HepG2 (cell line): ENCODE data around the gene XCR1. TPM values are rescaled to one million over a fixed set of nuclear protein-coding genes. Genes with fewer than 3 reads are reported as not detected.

Experiments
- ATAC-seq: fragments of 200-7000 bp; cut with Tn5 transposase; 3 replicates; pipeline ENCODE4 v1.9.1; 2020; ENCODE audit warnings: mild to moderate bottlenecking, moderate library complexity
- BruUV-seq: library from RNA; stranded (reverse); fragments of 400-500 nt; replicated peaks from 2 replicates; lab custom pipeline; 2021; lab: Mats Ljungman, UMichigan
- CTCF ChIA-PET: fragments of 300-600 bp; formaldehyde crosslinking; extraction: SDS; loops from one replicate; lab custom pipeline; 2021; ENCODE audit warnings: low total read pairs, inconsistent platforms, low intra/inter-chr PET ratio; lab: Yijun Ruan, JAX
- POLR2A ChIA-PET: fragments of 350-600 bp; sonication (Branson Sonifier 250); formaldehyde crosslinking; loops from one replicate; lab custom pipeline; 2020; ENCODE audit warnings: antibody characterized with exemption, inconsistent platforms; lab: Yijun Ruan, JAX
- DNase-seq: peaks from one replicate; pipeline ENCODE4 v3.0.0-alpha.2; 2015; ENCODE audit warnings: low spot score
- FAIRE-seq: peaks from 3 replicates; lab custom pipeline; 2011; peaks lifted over from hg19 to GRCh38; lab: Jason Lieb, UNC
- H2AFZ ChIP-seq: one replicate; pipeline ENCODE4 v1.6.1; 2011; ENCODE audit warnings: low read length, inconsistent platforms
- H3K27ac ChIP-seq: fragments of 300-600 bp; 3 replicates; pipeline ENCODE4 v1.8.0; 2011; ENCODE audit warnings: mixed run types, mild to moderate bottlenecking, mixed read lengths, low read length, inconsistent platforms; ENCODE audit not compliant: insufficient read depth; ENCODE audit errors: extremely low read length
- H3K27me3 ChIP-seq, 2 experiments: fragments of 200-600 bp in 1 of 2; 2 replicates in 1 of 2; 3 replicates in 1 of 2; pipeline versions ENCODE4 v1.6.0 to v1.8.0; 2011; ENCODE audit warnings: low read length in 2 of 2, mild to moderate bottlenecking in 2 of 2, moderate library complexity in 2 of 2, inconsistent platforms in 1 of 2; ENCODE audit not compliant: insufficient read depth in 2 of 2, control insufficient read depth in 1 of 2
- H3K36me3 ChIP-seq, 2 experiments: fragments of 200-600 bp in 1 of 2; replicated peaks in 1 of 2; 2 replicates in 1 of 2; 3 replicates in 1 of 2; pipeline versions ENCODE4 v1.5.1 to v1.8.0; 2011; ENCODE audit warnings: low read length in 2 of 2, inconsistent platforms in 1 of 2; ENCODE audit not compliant: insufficient read depth in 2 of 2, control insufficient read depth in 1 of 2
- H3K4me1 ChIP-seq: 2 replicates; pipeline ENCODE4 v1.5.1; 2012; ENCODE audit warnings: low read length, inconsistent platforms; ENCODE audit not compliant: insufficient read depth
- H3K4me2 ChIP-seq: 2 replicates; pipeline ENCODE4 v1.6.0; 2011; ENCODE audit warnings: low read depth, low read length, inconsistent platforms
- H3K4me3 ChIP-seq, 3 experiments: fragments of 200-600 bp in 1 of 3; sonication (generic), shearing (Covaris generic) in 1 of 3; replicated peaks in 1 of 3; 2 replicates each; pipeline ENCODE4 v1.5.1; 2011 to 2016; ENCODE audit warnings: low read length in 3 of 3, inconsistent platforms in 2 of 3, low read depth in 2 of 3, mild to moderate bottlenecking in 2 of 3, control low read depth in 1 of 3, mixed read lengths in 1 of 3; ENCODE audit not compliant: insufficient read depth in 1 of 3
- H3K79me2 ChIP-seq: one replicate; pipeline ENCODE4 v1.6.1; 2011; ENCODE audit warnings: low read length, inconsistent platforms; ENCODE audit not compliant: insufficient read depth
- H3K9ac ChIP-seq: 2 replicates; pipeline ENCODE4 v1.6.0; 2011; ENCODE audit warnings: mild to moderate bottlenecking, low read depth, low read length, inconsistent platforms; ENCODE audit not compliant: insufficient read depth
- H3K9me3 ChIP-seq: 2 replicates; pipeline ENCODE4 v1.5.1; 2012; ENCODE audit warnings: mild to moderate bottlenecking, low read length
- H4K20me1 ChIP-seq: 2 replicates; pipeline ENCODE4 v1.6.0; 2011; ENCODE audit warnings: inconsistent platforms, mild to moderate bottlenecking, low read length, moderate library complexity; ENCODE audit not compliant: insufficient read depth
- ATF7 ChIP-seq, 2 experiments: fragments of 450-650 bp in 1 of 2; sonication (generic) in 1 of 2; formaldehyde crosslinking in 1 of 2; IDR thresholded peaks; 2 replicates each; pipeline versions ENCODE4 v1.4.0 to v1.6.1; 2016 to 2020; ENCODE audit warnings: antibody characterized with exemption in 1 of 2, mild to moderate bottlenecking in 1 of 2, missing genetic modification reagents in 1 of 2
- ATF7-NPFF ChIP-seq: sonication (generic); formaldehyde crosslinking; IDR thresholded peaks from 2 replicates; pipeline ENCODE4 v1.8.1; 2023; ENCODE audit warnings: mild to moderate bottlenecking, low read depth, missing genetic modification reagents, moderate library complexity
- CENPX ChIP-seq: sonication (generic); formaldehyde crosslinking; IDR thresholded peaks from 2 replicates; pipeline ENCODE4 v1.9.0; 2021; ENCODE audit warnings: mild to moderate bottlenecking, missing genetic modification reagents, moderate library complexity
- DR1 ChIP-seq: sonication (generic); formaldehyde crosslinking; IDR thresholded peaks from 2 replicates; pipeline ENCODE4 v1.8.0; 2021; ENCODE audit warnings: mild to moderate bottlenecking, missing genetic modification reagents, inconsistent platforms
- GLI4 ChIP-seq: sonication (generic); formaldehyde crosslinking; IDR thresholded peaks from 2 replicates; pipeline ENCODE4 v1.5.1; 2020; ENCODE audit warnings: missing genetic modification reagents, mild to moderate bottlenecking, moderate library complexity, borderline replicate concordance
- KMT2B ChIP-seq: IDR thresholded peaks from 2 replicates; pipeline ENCODE4 v1.6.1; 2016; ENCODE audit warnings: missing genetic modification reagents, missing compliant biosample characterization
- MAFF ChIP-seq: IDR thresholded peaks from 2 replicates; pipeline ENCODE4 v1.6.1; 2011; ENCODE audit warnings: low read depth, low read length, improper control_type of control experiment
- PAWR ChIP-seq: sonication (generic); formaldehyde crosslinking; IDR thresholded peaks from 2 replicates; pipeline ENCODE4 v1.4.0; 2020; ENCODE audit warnings: missing genetic modification reagents, mild to moderate bottlenecking, borderline replicate concordance
- POGZ ChIP-seq: sonication (generic); formaldehyde crosslinking; IDR thresholded peaks from 2 replicates; pipeline ENCODE4 v1.4.0; 2020; ENCODE audit warnings: mild to moderate bottlenecking, missing genetic modification reagents
- SIX4 ChIP-seq: sonication (generic); formaldehyde crosslinking; IDR thresholded peaks from 2 replicates; pipeline ENCODE4 v1.4.0; 2020; ENCODE audit warnings: missing genetic modification reagents
- TRAFD1 ChIP-seq: sonication (generic); formaldehyde crosslinking; IDR thresholded peaks from 2 replicates; pipeline ENCODE4 v1.5.1; 2020; ENCODE audit warnings: missing genetic modification reagents, mild to moderate bottlenecking, borderline replicate concordance
- ZBTB20 ChIP-seq: sonication (generic); formaldehyde crosslinking; IDR thresholded peaks from 2 replicates; pipeline ENCODE4 v1.8.1; 2023; ENCODE audit warnings: missing genetic modification reagents, low read depth, mild to moderate bottlenecking, borderline replicate concordance
- ZC3H4 ChIP-seq: sonication (generic); formaldehyde crosslinking; IDR thresholded peaks from 2 replicates; pipeline ENCODE4 v1.4.0; 2020; ENCODE audit warnings: missing genetic modification reagents, borderline replicate concordance
- ZNF101 ChIP-seq: sonication (generic); formaldehyde crosslinking; IDR thresholded peaks from 2 replicates; pipeline ENCODE4 v1.4.0; 2020; ENCODE audit warnings: mild to moderate bottlenecking, low read depth, missing genetic modification reagents, borderline replicate concordance
- ZNF34 ChIP-seq: sonication (generic); formaldehyde crosslinking; IDR thresholded peaks from 2 replicates; pipeline ENCODE4 v1.4.0; 2020; ENCODE audit warnings: mild to moderate bottlenecking, missing genetic modification reagents, borderline replicate concordance
- ZNF547 ChIP-seq: sonication (generic); formaldehyde crosslinking; IDR thresholded peaks from 2 replicates; pipeline ENCODE4 v1.5.1; 2020; ENCODE audit warnings: mild to moderate bottlenecking, missing genetic modification reagents
- ZSCAN9 ChIP-seq: IDR thresholded peaks from 2 replicates; pipeline ENCODE4 v1.6.1; 2016; ENCODE audit warnings: borderline replicate concordance
- WGBS: methylation state at CpG from one replicate; pipeline ENCODE4 v1.1.6; 2017; ENCODE audit warnings: low lambda C conversion rate; 5-methylcytosine and 5-hydroxymethylcytosine counted together
- in situ Hi-C: cut with HindIII; loops from 2 replicates; pipeline ENCODE4 v1.10.0; 2017; ENCODE audit warnings: low pct_unique_long_range_greater_than_20kb; ENCODE audit not compliant: extremely low pct_ligation_motif_present
- intact Hi-C: fragments of 100-400 bp; cut with micrococcal nuclease; formaldehyde crosslinking; loops from one replicate; pipeline ENCODE4 v1.10.0; 2022; ENCODE audit not compliant: unreplicated experiment
- polyA plus RNA-seq, 8 experiments: library from polyadenylated mRNA; depleted of rRNA in 3 of 8; stranded (reverse) in 7 of 8; unstranded in 1 of 8; fragments of >200 nt; fragmentation: Illumina TruSeq in 4 of 8; extraction: Trizol in 4 of 8; gene quantifications; 2 replicates each; pipeline versions ENCODE4 v1.2.1 to v1.2.3, GENCODE V29; 2011 to 2016; ENCODE audit warnings: low read depth in 4 of 8, missing spikeins in 1 of 8, mixed read lengths in 1 of 8; ENCODE audit not compliant: insufficient read depth in 1 of 8
- total RNA-seq, 5 experiments: library from RNA; depleted of rRNA; stranded (reverse); fragments of >200 nt; fragmentation: Illumina TruSeq; extraction: Trizol; gene quantifications; 2 replicates each; pipeline ENCODE4 v1.2.3, GENCODE V29; 2016; ENCODE audit warnings: low read depth in 1 of 5
- TF ChIP-seq, protein P1 (sequence below): sonication (generic); formaldehyde crosslinking; IDR thresholded peaks from 2 replicates; pipeline ENCODE4 v1.9.0; 2021; ENCODE audit warnings: missing genetic modification reagents, borderline replicate concordance

Gene XCR1
- total and polyA plus RNA-seq, 2 of the 13 experiments (the other 11 are each of a cell fraction or from before 2014, with no cell fraction given) = not detected

DNA sequence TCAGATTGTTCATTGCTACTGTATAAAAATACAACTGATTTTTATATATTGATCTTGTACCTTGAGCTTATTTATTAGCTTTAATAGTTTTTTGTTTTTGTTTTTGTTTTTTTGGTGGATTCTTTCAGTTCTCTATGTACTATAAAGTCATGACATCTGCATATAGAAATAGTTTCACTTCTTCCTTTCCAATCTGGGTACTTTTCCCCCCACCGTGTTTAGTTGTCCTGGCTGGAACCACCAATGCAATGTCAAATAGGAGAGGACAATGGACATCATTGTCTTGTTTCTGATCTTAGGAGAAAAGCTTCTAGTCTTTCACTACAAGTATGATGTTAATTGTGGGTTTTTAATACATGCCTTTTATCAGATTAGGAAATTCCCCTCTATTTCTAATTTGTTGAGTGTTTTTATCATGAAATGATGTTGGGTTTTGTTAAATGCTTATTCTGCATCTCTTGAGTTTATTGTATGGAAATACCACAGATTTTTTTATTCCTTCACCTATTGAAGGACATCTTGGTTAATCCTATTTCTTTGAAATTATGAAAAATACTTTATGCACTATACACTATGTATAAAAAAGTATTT, 2.8 kb upstream of the XCR1 start:
- ATAC-seq = no peak
- no TSS peak for BruUV-seq
- H3K9me3 ChIP-seq = peaks cover 7% of the 10 kb centered on the region
- H3K27me3 ChIP-seq = no peaks in the 10 kb centered on the region
- FAIRE-seq = no peak
- H3K79me2 ChIP-seq = no peaks in the 10 kb centered on the region
- H3K36me3 ChIP-seq = no peaks in the 10 kb centered on the region
- H3K4me3 ChIP-seq = no peak overlapping the region
- CTCF ChIA-PET = no interaction called here
- POLR2A ChIA-PET = no interaction called here
- H4K20me1 ChIP-seq = no peaks in the 10 kb centered on the region
- intact Hi-C loops (no loop called here), in situ Hi-C loops (no loop called here)
- H3K4me1 ChIP-seq = peaks cover 17% of the 10 kb centered on the region
- H3K9ac ChIP-seq = no peak overlapping the region
- DNase-seq = no peak
- no peak overlapping the region for H3K4me2 ChIP-seq
- H3K27ac ChIP-seq = no peak overlapping the region
- no peak overlapping the region for H2AFZ ChIP-seq
- WGBS = 3% methylated on average over 1 of the region's 1 CpG
- TF ChIP-seq SIX4 (no peak), ZNF101 (CRISPR knock-in tag) (no peak), PAWR (CRISPR knock-in tag) (no peak), ZNF34 (CRISPR knock-in tag) (no peak), TRAFD1 (no peak), DR1 (CRISPR knock-in tag) (no peak), POGZ (CRISPR knock-in tag) (no peak), ATF7 (IDR thresholded peaks at IDR 0.05) (no peak), ATF7 (CRISPR knock-in tag; IDR thresholded peaks at IDR 0.05) (no peak), GLI4 (CRISPR knock-in tag) (no peak), CENPX (CRISPR knock-in tag) (no peak), ZNF547 (CRISPR knock-in tag) (no peak), ATF7-NPFF (CRISPR knock-in tag) (no peak), ZSCAN9 (CRISPR knock-in tag) (no peak), KMT2B (no peak), MAFF (no peak), ZBTB20 (CRISPR knock-in tag) (no peak), ZC3H4 (CRISPR knock-in tag) (no peak)
- TF ChIP-seq, protein P1, sequence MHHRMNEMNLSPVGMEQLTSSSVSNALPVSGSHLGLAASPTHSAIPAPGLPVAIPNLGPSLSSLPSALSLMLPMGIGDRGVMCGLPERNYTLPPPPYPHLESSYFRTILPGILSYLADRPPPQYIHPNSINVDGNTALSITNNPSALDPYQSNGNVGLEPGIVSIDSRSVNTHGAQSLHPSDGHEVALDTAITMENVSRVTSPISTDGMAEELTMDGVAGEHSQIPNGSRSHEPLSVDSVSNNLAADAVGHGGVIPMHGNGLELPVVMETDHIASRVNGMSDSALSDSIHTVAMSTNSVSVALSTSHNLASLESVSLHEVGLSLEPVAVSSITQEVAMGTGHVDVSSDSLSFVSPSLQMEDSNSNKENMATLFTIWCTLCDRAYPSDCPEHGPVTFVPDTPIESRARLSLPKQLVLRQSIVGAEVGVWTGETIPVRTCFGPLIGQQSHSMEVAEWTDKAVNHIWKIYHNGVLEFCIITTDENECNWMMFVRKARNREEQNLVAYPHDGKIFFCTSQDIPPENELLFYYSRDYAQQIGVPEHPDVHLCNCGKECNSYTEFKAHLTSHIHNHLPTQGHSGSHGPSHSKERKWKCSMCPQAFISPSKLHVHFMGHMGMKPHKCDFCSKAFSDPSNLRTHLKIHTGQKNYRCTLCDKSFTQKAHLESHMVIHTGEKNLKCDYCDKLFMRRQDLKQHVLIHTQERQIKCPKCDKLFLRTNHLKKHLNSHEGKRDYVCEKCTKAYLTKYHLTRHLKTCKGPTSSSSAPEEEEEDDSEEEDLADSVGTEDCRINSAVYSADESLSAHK (CRISPR knock-in tag) = no peak
